Measurements from ENCODE around the gene SORCS1.
"Not testable (repeated sequence)": the region's sequence is repeated elsewhere in the genome, so short reads cannot be mapped to it uniquely, and the experiment has no call there.

Gene SORCS1

DNA sequence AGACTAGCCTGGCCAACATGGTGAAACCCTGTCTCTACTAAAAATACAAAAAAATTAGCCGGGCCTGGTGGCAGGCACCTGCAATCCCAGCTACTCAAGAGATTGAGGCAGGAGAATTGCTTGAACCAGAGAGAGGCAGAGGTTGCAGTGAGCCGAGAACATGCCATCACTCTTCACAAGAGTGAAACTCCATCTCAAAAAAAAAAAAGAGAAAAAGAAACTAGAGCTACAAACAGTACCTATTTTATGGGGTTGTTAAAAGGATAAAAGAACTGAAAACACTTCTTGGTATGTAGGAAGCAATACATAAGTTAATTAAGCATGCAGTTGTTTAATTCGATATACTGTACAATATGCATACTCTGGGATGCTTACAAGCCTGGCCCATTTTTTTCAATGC is 216.9 kb downstream of the SORCS1 start:
- DNase-seq (ENCODE audit: low read depth, low spot score): no peak

DNA sequence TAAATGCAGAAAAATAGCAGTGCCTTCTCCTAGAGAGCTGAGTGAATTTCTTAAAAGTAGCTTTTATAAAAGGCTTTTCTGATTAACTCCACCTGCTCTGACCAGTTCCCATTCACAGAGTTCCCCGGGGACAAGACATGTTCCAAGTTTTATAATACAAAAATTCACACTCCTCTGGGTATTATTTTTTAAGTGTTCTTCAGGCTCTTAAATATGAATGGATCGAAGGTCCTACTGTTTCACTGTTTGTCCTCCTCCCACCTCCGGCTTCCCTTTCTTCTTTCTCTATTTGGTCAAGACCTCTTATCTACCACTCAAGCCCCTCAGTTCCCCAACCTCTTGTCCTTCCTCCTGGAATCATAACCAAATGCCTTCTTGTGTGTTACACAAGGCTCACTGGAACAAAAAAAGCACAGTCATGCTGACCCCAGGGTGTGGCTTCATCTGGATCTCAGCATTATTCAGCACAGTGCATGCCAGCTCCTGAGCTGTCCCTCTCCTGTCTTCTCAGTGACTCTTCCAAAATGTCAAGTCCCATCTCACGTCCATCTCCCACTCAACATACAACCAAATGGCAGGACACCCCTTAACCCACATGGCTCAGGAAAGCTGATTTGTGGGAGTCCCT is 222.4 kb downstream of the SORCS1 start:
- DNase-seq (ENCODE audit: low read depth, low spot score): no peak

DNA sequence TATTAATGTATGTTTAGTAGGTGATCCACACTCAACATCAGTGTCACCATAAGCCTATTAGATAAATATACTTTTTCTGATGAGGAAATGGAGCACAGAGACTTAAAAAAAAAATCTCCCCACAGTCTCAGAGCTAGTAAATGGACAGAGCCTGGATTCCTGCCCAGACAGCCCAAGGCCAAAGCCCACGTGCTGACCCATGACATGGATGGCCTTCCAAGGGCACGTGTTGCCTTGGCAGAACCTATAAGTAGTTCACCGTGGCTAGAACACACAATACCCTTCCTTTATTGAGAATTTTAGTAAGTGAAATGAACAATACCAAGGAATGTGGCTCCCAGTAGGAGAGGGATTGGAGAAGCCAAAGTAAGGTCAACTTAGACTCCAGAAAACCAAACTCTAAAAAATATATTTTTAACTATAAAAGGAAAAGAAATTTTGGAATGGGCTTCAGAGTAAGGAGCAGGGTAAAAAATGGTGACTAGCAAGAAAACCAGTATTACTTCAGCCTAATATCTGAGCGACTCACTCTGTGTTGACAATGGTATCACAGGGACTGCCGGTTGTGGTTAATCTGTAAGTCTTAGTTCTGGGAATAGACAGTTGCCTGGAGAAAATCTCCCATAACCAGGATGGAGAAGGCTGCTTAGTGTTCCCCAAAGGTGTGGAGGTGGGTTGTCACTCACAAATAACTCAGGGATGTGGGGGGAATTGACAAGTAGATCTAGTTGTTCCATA is 223.0 kb downstream of the SORCS1 start:
- peak; percentile 16 for DNase-seq (ENCODE audit: low read depth, low spot score)

DNA sequence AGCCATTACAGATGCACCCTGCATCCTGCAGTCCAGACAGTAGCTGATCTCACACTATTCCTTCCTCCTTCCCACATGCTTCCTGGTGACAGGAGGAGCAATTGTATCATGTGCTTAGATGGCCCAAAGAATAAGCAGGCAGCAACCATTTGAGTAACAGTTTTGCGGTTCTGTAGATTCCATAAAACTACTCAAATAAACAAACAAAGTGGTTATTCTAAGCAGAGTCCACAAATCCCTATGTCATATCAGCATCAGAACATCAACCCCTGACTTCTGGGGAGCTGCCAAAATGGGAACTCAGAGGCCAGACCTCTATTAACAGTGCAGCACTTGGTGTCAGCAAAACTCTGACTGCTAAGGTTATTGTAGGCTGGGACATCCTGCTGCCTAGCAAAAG is 226.0 kb downstream of the SORCS1 start:
- DNase-seq (ENCODE audit: low read depth, low spot score): no peak

DNA sequence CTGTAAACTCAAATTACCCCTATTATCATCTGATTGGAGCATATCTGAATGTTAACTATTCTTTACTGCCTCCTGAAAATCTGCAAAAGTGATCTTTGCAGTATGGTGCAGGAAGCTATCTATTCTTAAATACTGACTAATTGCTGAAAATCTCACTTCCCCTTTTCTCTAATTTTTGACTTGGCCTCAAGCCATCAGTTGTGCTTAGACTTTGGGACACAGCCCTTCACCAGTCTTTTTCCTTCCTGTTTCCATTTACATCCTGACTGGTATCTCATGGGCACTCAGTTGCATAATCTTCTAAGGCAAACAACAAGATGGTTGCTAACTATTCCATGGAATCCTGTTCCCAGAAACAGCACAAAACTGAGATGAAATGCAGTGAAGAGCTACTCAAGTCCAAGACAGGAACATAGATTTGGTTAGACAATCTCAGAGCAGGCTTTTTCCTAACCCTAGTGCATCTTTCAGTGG is 228.5 kb downstream of the SORCS1 start:
- no peak for DNase-seq (ENCODE audit: low read depth, low spot score)

DNA sequence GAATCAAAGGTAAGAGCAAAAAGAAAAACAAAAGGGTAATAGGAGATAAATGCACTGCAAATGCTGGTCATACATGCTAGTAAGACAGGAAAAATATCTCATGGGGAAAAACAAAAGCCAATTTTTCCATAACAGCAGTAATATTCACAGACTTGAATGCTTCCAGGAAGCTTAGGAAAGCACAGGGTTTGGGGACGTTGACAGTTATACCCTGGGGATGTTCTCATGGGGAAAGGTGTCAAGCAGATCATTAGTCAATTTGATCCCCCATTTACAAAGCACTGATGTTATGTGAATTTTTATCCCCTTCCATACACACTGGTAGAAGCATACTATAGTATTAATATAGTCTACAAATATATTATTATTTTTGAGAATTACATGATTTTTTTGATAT is 232.7 kb downstream of the SORCS1 start:
- DNase-seq (ENCODE audit: low read depth, low spot score): no peak

DNA sequence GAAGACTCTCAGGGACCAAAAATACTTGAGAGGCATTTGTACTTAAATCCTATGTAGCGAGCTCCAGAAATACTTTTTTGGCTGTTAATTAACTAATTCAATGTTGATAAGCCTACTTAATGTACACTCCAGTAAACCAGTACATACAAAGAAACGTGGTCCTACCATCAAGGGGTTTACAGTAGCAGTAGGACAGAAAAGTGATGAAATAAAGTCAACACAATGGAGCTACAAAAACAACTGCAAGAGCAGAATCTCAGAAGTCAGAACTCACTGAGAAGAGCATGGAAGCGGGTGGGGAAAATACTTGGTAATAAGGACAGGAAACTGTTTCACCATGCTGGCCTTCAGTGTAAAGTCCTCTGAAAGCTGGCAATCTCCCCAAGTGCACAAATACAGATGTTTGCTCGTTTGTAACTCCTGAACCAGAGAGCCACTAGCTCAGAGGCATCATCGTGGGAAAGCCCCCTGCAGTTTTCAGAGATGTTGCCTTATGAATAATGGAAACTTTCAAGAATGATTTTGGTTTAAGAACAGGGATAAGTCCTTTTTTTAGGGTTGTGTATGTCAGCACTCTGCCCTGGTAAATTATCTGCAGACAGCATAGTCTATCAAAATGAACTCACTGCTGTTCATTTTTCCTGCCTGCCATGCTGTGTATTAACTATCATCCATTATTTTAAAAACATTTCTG is 233.2 kb downstream of the SORCS1 start:
- DNase-seq (ENCODE audit: low read depth, low spot score): no peak

DNA sequence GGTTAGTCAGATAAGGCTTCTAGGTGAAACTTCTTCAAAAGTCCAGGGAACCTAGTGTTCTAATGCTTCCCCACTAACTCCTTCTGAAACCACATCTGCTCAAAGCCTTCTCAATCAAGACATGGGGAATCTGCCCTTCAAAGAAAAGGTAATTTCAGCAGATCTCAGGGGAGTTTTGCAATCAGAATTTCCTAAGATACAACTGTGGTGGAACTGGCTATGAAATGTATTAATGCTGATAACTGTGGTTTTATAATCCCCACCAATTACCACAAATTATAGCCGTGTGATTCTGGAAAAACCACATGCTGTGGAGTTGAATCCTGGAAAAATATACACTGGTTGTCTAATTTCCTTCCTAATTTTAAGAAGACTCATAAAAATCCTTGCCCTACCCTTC is 233.8 kb downstream of the SORCS1 start:
- DNase-seq (ENCODE audit: low read depth, low spot score): no peak

DNA sequence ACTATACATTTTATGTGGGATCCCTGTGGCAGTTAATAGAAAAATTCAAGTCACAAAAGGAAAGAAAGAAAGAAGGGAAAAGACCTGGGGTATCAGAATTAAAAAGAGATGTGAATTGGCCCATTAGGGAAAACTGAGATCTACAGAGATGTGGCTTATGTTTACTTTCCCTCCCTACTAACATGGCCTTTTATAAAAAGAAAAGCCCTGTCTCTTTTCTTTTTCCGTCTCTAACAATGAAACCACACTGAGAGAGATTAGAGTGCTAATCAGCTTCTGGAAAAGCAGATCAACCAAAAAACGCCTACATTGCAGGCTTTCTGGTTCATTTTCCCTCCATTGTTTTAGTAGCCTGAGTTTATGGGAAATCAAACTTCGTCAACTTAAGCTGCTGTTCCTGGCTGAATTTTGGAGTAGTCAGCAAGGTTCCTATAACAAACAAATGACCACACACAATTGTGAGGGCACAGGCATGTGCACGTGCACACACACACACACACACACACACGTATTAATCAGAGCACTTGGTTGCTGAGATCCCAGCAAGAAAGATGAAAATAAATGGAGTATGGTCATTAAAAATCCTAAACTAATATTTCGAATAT is 235.1 kb downstream of the SORCS1 start:
- no peak for DNase-seq (ENCODE audit: low read depth, low spot score)

DNA sequence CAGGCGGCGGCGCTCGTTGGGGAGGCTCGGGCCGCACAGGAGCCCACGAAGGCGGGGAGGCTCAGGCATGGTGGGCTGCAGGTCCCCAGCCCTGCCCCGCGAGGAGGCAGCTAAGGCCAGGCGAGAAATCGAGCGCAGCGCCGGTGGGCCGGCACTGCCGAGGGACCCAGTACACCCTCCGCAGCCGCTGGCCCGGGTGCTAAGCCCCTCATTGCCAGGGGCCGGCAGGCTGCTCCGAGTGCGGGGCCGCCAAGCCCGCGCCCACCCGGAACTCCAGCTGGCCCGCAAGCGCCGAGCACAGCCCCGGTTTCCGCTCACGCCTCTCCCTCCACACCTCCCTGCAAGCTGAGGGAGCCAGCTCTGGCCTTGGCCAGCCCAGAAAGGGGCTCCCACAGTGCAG is 236.4 kb downstream of the SORCS1 start:
- not testable (repeated sequence) for DNase-seq (ENCODE audit: low read depth, low spot score)

DNA sequence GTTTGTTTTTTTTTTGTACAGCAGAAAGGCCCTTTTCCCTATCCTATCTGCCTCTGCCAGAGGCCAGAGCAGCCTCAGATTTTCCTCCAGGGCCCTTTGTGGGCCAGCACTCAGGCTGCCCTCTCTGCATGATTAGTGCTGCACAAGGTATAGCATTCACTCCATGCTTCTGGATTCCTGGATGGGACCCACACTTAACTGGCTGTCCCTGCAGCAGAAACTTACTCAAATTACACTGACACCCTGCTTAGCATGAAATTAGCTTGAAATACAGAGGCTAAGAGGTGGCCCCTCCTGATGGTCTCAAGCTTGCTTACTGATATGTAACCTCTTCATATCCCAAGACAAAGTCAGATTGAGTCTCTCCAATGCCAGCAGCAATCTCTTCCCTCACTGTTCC is 239.3 kb downstream of the SORCS1 start:
- no peak for DNase-seq (ENCODE audit: low read depth, low spot score)

DNA sequence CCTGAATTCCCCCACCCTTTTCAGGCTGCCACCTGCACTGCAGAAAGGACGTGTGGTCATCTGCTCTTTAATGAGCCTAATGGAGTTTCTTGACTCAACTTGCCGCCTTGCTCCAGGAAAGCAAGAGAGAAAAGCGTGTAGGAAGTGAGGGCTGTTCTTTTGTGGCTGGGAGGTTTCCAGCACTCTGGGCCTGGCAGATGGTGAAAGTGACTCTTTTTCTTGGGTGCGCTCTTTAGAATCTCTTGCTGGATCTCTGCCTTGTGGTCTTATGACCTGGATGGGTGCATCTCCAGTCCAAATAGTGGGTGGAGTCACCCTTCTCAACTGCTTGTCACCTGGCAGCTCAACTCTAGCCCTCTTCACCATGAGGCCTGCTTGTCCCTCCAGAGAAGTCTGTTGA is 244.0 kb downstream of the SORCS1 start:
- DNase-seq (ENCODE audit: low read depth, low spot score): no peak

DNA sequence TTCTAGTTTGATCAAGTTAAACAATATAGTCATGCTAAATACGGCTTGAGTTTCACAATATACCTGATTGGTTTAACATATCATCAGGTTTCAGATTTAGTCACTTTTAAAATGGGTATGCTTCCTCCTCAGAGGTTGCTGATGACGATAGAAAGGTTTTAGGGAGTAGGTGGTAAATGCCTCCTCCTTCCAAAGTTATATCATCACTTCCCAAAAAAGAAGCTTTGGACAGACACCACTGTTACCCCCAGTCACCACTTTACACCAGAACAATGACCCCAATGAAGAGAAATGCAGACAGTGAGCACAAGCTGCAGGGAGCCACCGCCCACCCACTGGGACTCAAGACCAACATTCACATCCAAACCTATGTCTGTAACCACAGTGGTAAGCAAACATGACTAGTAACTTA is 244.6 kb downstream of the SORCS1 start:
- DNase-seq (ENCODE audit: low read depth, low spot score): no peak

DNA sequence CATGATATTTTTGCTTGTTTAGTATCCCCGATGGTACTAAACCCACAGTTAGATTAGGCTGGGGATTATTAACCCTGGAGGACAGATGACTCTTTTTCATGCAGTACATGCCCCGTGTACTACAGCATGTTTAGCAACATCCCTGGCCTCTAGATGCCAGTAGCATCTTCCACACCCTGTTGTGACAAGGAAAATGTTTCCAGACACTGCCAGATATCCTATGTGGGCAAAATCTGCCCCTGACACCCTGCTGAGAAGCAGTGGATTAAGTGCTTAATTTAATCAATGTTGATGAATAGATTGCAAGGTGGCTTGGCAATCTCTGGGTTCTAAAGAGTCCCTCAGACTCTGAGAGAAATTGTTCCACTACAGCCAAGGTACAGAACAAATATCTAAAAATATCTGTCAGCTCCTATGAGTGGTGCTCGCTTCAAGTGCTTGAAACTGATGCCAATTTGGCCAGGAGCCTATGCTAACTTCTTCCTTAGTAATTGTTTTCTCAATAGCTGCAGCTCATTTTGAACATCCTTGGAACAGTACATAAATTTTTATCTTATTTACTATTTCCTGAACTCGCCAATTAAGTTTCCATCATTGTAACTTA is 247.0 kb downstream of the SORCS1 start:
- DNase-seq (ENCODE audit: low read depth, low spot score): no peak

DNA sequence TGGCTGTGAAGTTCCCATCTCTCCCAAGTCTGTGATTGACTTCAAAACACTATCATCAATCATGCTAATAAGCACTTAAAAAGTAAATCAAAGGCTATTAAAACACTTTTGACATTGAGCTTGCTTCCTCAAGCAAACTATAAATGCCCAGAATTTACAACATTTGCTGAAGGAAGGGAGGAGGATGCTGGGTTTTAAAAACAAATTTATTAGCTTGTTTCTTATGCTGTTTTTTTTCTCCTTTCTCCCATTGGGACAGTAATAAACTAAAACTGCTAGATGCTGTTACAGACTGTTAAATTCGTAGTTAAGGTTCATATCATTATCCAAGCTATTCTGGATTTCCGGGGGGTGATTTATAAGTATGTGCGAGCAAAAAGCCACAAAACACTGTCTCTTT is 250.5 kb downstream of the SORCS1 start:
- DNase-seq (ENCODE audit: low read depth, low spot score): no peak

DNA sequence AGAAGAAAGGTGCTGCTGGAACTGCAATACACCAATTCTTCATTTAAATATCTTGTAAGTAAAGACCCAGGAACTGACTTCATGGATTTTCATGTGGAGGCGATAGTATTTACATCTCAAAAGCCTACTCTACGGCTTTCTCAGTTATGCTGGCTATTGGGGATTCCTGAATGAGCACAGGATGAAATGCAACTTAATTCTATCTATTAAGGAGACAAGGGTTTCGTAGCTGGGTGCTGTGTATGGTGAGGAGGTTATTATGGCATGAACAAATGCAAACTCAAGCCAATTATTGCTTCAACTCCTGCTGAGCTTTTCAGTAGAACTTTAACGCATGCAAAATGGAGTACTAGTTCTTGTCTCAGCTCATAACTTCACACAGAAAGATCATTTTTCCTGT is 251.2 kb downstream of the SORCS1 start:
- no peak for DNase-seq (ENCODE audit: low read depth, low spot score)

DNA sequence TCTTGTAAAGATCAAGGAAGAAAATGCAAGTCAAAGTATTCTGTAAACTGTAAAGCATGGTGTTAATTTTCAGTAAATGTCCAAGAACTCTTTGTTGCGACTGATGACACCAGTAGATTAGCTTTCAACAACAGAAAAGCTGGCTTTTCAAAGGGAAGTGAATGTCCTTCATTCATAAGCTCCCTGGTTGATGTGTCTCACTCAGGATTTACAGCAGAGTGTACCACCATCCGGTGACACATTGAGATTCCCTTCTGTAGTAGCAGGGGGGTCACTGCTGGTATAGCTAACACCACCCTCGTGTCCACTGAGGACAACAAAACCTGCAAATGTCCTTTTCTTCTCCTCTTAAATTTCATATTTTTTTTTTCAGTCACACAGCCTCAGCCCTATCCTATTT is 253.4 kb downstream of the SORCS1 start:
- no peak for DNase-seq (ENCODE audit: low read depth, low spot score)

DNA sequence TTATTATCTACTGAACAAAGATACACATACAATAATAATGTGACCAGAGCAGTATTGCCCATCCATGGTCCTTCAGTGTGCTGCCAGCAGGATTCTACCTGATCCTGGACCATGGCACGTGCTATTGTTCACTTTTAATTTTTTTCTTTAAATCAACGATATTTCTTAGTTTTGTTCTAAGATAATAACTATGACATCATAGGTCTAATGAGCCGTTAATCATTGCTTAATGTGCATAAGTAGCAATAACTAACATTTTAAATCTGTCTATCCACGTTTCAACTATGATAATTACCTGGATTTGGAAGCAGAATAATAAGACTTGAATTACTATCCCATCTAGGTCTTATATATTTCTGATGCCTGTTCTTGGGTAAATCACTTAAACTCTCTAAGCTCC is 253.8 kb downstream of the SORCS1 start:
- no peak for DNase-seq (ENCODE audit: low read depth, low spot score)

DNA sequence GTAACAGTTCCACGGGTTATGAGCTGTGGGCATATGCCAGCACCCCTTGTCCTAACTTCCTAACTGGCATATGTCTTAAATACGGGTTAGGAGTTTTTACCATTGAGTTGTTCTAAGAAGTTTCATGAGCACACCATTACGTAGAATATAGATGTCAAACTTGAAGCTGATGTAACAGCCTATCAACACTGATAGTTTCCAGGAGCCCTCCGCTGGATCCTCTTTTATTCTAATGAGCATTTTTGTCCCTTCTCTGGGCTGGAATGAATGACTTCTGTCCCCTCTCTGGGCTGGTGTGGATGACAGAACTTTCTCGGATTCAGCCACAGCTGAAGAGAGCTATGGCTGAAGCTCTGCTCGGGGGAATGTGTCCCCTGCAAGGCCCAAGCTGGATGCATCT is 256.3 kb downstream of the SORCS1 start:
- no peak for DNase-seq (ENCODE audit: low read depth, low spot score)

DNA sequence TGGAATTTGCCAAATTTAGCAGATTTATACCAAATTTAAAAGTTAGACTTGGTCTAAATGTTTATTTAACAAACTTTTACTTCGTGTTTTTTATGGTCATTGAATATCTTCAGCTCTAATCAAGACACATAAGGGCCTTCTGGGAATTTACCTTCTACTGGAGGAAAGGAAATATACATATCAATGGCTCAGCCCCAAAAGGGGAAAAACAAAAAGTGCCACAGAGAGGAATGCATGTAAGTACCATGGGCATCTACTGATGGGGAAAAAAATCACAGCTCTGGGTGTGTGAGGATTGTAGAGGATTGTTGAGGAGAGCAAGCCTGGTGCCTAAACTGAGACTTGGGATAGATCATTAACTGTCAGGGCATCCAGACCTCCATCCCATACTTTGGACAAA is 260.3 kb downstream of the SORCS1 start:
- DNase-seq (ENCODE audit: low read depth, low spot score): no peak

DNA sequence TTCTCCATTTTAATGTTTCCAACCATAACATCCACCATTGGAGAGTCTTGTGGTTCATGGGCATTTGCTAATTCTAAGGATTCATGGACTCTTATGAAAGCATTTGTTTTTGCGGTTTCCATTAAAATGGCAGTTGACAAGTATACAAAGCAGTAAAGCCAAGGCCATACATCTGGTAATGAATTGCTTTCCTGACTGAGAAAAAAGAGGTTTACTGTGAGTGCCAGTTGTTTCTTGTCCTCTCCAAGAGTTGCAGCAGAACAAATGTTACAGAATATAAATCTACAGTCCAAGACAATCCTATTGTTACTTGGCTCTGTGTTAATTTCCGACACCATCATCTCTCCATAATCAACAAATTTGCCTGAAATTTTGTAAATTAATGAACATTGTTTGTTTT is 261.3 kb downstream of the SORCS1 start:
- no peak for DNase-seq (ENCODE audit: low read depth, low spot score)

DNA sequence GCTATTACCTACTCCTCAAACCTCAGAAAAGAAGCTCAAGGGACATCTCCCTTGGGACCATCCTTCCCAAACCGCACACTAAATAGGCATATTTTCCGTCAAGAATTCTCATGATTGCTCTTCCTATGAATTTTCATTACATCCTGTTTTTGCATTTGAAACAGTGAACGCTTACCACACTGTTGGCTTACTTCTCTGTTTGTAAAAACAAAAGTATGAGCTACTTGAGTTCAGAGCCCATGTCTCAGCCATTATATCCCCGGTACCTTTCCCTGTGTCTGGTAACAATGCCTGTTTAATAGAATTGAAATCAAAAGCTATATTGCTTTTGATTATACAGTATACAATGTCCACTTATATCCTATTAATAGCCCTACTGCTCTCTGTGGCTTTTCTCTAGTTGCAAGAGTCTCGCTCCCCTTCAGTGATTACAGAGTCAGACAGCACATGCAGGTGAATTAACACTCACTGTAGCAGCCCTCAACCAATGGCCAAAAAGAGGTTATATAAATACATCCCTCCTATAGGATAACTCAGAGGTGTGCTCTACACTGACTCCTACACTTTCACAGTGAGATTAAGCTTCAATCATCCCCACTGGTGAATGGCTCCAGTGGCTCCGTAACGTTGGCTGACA is 264.4 kb downstream of the SORCS1 start:
- no peak for DNase-seq (ENCODE audit: low read depth, low spot score)
